Inferior parietal cortex (tissue), 1 donor: ENCODE data around the gene NSMCE4A.
"Not testable (repeated sequence)": the region's sequence is repeated elsewhere in the genome, so short reads cannot be mapped to it uniquely, and the experiment has no call there.

Experiments used
- DNase-seq: peaks from one replicate; pipeline ENCODE4 v3.0.0-alpha.2; 2016; ENCODE audit errors: extremely low spot score

The NSMCE4A gene

GRCh38 chr10:121936295-121936694, 38.7 kb downstream of the NSMCE4A start:
- DNase-seq, result no peak

DNA sequence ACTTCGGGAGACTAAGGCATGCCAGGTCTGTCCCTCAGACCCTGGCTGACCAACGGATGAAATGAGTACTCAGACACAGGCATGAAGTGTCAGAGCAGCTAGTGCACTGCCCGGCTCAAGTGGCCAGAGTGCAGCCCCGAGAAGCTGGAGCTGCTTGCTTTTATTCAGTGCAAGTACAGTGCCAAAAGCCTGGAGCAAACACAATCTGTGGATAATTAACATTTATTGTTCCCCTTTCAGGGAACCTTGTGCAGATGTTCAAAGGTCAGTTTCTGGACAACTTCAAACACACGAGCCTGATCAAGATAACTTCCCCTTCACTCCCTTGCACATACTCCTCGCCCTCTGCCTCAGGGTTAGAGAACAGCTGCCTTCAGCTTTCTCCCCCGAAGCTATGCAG, 39.3 kb downstream of the NSMCE4A start:
- no peak for DNase-seq

DNA sequence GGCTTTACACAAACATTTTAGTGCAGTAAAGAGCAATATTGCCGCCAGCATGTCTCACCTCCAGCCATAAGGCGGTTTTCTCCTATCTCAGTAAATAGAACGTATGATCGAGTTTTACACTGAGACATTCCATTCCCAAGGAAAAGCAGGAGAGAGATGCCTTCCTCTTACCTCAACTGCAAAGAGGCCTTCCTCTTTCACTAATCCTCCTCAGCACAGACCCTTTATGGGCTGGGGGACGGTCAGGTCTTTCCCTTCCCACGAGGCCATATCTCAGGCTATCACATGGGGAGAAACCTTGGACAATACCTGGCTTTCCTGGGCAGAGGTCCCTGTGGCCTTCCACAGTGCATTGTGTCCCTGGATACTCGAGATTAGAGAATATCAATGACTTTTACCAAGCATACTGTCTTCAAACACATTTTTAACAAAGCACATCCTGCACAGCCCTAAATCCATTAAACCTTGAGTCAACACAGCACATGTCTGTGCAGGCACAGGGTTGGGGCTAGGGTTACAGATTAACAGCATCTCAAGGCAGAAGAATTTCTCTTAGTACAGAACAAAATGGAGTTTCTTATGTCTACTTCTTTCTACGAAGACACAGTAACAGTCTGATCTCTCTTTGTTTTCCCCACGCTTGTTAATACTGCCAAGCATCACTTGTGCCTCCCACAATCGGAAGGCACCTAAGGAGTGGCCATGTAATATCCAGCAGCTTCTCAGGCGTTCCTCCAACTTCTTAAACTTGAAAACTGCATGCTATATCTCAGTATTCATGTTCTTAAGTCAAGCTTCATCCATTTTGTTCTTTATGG, 44.5 kb downstream of the NSMCE4A start:
- not testable (repeated sequence) for DNase-seq

GRCh38 chr10:121929585-121930267, 45.3 kb downstream of the NSMCE4A start:
- not testable (repeated sequence) for DNase-seq

DNA sequence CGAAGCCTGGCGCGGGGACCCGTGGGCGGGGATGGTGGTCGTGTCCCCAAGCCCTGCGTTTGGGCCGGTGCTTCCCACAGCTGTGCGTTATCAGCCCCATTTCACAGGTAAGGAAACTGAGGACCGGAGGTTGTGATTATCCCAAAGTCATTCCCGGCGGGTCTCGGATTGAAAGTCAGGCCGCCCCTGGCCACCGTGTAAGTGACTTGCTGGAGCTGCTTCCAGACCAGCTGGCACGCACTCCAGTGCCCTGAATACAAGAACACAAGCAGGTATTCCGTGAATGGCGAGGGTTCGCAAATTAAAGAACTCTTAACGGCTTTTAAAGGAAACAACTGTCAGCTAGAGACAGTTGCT, 46.5 kb downstream of the NSMCE4A start:
- DNase-seq, result no peak

- peak; percentile 90 for DNase-seq
Measured at GRCh38 chr10:121927841-121928527, 47.0 kb downstream of the NSMCE4A start, which contains the start of gene ATE1. Gene ATE1, minus strand, starts transcription at chr10:121928031. Its CDS starts 82 bp downstream, at chr10:121927949.

- DNase-seq, result peak; percentile 48
Measured at GRCh38 chr10:121927318-121927840, 47.6 kb downstream of the NSMCE4A start.

- peak; percentile 61 for DNase-seq
Measured at GRCh38 chr10:121926671-121927317, 48.2 kb downstream of the NSMCE4A start.

- DNase-seq, result no peak
Measured at GRCh38 chr10:121926157-121926556, 48.9 kb downstream of the NSMCE4A start.

DNA sequence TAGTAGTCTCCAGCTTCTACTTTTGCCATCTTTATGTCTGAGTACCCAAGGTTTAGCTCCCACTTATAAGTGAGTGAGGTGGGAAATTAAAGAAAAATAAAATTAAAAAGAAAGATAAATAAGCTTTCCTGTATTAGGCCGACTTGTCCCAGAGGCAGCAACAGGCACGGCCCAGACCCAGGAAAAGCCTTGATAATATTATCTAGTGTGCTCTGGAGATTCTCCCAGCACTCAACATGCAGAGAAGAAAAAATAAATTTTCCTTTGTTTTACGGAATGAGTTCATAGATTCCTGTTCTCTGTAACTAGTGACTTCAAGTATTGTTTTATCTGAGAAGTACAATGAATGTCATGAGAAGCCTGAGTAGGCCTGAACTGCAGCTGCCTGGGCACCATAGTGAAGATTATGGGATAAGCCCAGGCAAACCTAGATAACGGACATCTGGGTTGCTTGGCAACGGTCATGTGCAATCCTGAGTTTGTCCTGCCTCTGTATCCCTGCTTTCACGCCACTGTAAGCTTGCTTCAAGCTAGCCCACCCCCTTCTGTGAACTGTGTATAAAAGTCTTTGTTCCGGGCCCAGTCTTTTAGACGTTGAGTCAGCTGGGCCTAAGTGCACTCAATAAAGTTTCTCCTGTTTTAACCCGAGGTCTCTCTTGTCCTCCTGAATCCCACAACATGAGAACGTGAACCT, 53.6 kb downstream of the NSMCE4A start:
- no peak for DNase-seq

- no peak for DNase-seq
Measured at GRCh38 chr10:121919666-121920065, 55.4 kb downstream of the NSMCE4A start.

GRCh38 chr10:121918800-121919199, 56.2 kb downstream of the NSMCE4A start:
- not testable (repeated sequence) for DNase-seq

- DNase-seq, result no peak
Measured at GRCh38 chr10:121914661-121915060, 60.4 kb downstream of the NSMCE4A start.

GRCh38 chr10:121911421-121911697, 63.7 kb downstream of the NSMCE4A start:
- no peak for DNase-seq

GRCh38 chr10:121910673-121911420, 64.2 kb downstream of the NSMCE4A start:
- DNase-seq, result peak; percentile 71
